ENCODE results near the gene ZNF804B.

DNA sequence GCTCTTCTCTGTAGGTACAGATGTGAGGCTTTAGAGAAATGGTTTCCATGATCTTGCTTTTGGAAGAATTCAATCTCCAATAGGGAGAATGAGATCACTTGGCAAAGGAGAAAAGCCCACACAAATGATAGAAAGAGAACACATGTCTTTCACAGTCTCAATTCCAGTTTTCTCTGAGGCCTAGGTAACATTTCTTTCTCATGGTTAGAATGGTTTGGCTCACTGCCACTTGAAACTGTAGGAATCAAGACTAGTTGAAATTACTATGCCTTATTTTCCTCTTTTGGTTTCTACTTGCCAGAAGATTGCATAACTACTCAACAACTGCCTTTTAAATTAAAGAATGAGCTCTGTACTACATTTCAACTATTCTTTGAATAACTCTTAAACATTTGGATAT, 312.6 kb downstream of the ZNF804B start:
- TF ChIP-seq POLR2AphosphoS5 (IDR thresholded peaks at IDR 0.05; ENCODE audit: low read depth, low read length) (no peak), POLR2A (IDR thresholded peaks at IDR 0.05; ENCODE audit: low read depth, low read length) (no peak), SPI1 (IDR thresholded peaks at IDR 0.05; ENCODE audit: low read depth, low read length) (no peak), POU2F2 (IDR thresholded peaks at IDR 0.05; ENCODE audit: low read depth, low read length) (no peak), PAX5 (IDR thresholded peaks at IDR 0.05; ENCODE audit: insufficient read depth, low read length, severe bottlenecking) (no peak), TAF1 (IDR thresholded peaks at IDR 0.05; ENCODE audit: low read depth, low read length) (no peak)

Data from GM12891 (cell line).